ENCODE measurements around the gene OR2C1.

GRCh38 chr16:3375680-3376079 lies 20.0 kb downstream of the OR2C1 start:
- TF ChIP-seq, protein P1, sequence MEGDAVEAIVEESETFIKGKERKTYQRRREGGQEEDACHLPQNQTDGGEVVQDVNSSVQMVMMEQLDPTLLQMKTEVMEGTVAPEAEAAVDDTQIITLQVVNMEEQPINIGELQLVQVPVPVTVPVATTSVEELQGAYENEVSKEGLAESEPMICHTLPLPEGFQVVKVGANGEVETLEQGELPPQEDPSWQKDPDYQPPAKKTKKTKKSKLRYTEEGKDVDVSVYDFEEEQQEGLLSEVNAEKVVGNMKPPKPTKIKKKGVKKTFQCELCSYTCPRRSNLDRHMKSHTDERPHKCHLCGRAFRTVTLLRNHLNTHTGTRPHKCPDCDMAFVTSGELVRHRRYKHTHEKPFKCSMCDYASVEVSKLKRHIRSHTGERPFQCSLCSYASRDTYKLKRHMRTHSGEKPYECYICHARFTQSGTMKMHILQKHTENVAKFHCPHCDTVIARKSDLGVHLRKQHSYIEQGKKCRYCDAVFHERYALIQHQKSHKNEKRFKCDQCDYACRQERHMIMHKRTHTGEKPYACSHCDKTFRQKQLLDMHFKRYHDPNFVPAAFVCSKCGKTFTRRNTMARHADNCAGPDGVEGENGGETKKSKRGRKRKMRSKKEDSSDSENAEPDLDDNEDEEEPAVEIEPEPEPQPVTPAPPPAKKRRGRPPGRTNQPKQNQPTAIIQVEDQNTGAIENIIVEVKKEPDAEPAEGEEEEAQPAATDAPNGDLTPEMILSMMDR (conservative IDR thresholded peaks at IDR 0.05 in 1 of 2, IDR thresholded peaks at IDR 0.05 in 1 of 2; ENCODE audit: low read depth in 1 of 2, low read length in 2 of 2): no peak
- TF ChIP-seq EZH2 (IDR thresholded peaks at IDR 0.05; ENCODE audit: low read length, missing control alignments): no peak

Measured in fibroblast of lung (primary cell).